GM12891 (cell line): ENCODE data around the gene RPL36AL.
A peak's percentile ranks its signal among the peaks of the same experiment; 100 is the strongest.
"Not testable (repeated sequence)": the region's sequence is repeated elsewhere in the genome, so short reads cannot be mapped to it uniquely, and the experiment has no call there.

Source experiments
- DNase-seq: peaks from one replicate; pipeline ENCODE4 v3.0.0; 2011; ENCODE audit warnings: low spot score; ENCODE audit not compliant: insufficient read length
- FAIRE-seq: peaks from 2 replicates; lab custom pipeline; 2011; peaks lifted over from hg19 to GRCh38; lab: Jason Lieb, UNC
- PAX5 ChIP-seq: IDR thresholded peaks from 2 replicates; pipeline ENCODE4 v1.6.1; 2011; ENCODE audit warnings: low read length, moderate library complexity, mild to moderate bottlenecking; ENCODE audit not compliant: insufficient read depth, severe bottlenecking
- POLR2A ChIP-seq: IDR thresholded peaks from 2 replicates; pipeline ENCODE4 v1.6.1; 2011; ENCODE audit warnings: low read depth, low read length, control low read depth
- POLR2AphosphoS5 ChIP-seq: IDR thresholded peaks from 2 replicates; pipeline ENCODE4 v1.6.1; 2011; ENCODE audit warnings: low read depth, low read length, control low read depth
- POU2F2 ChIP-seq: IDR thresholded peaks from 2 replicates; pipeline ENCODE4 v1.6.1; 2011; ENCODE audit warnings: low read depth, mild to moderate bottlenecking, control low read depth, low read length, moderate library complexity
- SPI1 ChIP-seq: IDR thresholded peaks from 2 replicates; pipeline ENCODE4 v1.6.1; 2011; ENCODE audit warnings: low read depth, low read length, control low read depth
- TAF1 ChIP-seq: IDR thresholded peaks from 2 replicates; pipeline ENCODE4 v1.6.1; 2011; ENCODE audit warnings: low read depth, low read length, control low read depth

Gene RPL36AL

GRCh38 chr14:49636866-49637265 lies 16.4 kb upstream of the RPL36AL start:
- TF ChIP-seq SPI1, result no peak
- TF ChIP-seq PAX5, result no peak
- no peak for TF ChIP-seq POU2F2
- no peak for TF ChIP-seq POLR2AphosphoS5
- no peak for TF ChIP-seq TAF1
- TF ChIP-seq POLR2A, result no peak
- DNase-seq (no peak), FAIRE-seq (no peak)

GRCh38 chr14:49634547-49635334 lies 14.3 kb upstream of the RPL36AL start, which contains the start of gene DNAAF2:
TSS of gene DNAAF2 (minus strand) at chr14:49635244. CDS start at chr14:49635149, 95 bp downstream.
- DNase-seq (peak; percentile 32), FAIRE-seq (peak; percentile 35)
- TF ChIP-seq POU2F2 (no peak; the same call in 1 of the 2 replicates), SPI1 (0 out of 2 replicates have a peak, but pooled peaks have one; percentile 1), PAX5 (no peak), POLR2AphosphoS5 (0 out of 2 replicates have a peak, but pooled peaks have one; percentile 24)

GRCh38 chr14:49633640-49634546 lies 13.5 kb upstream of the RPL36AL start:
- DNase-seq (peak; percentile 82), FAIRE-seq (peak; percentile 95)
- peak; percentile 39 for TF ChIP-seq POLR2AphosphoS5
- peak; percentile 7; the same call in 1 of the 2 replicates for TF ChIP-seq TAF1
- no peak; the same call in none of the 2 replicates for TF ChIP-seq POU2F2
- TF ChIP-seq POLR2A, result 0 out of 2 replicates have a peak, but pooled peaks have one; percentile 63
- no peak for TF ChIP-seq PAX5
- peak; percentile 21; the same call in 1 of the 2 replicates for TF ChIP-seq SPI1

DNA sequence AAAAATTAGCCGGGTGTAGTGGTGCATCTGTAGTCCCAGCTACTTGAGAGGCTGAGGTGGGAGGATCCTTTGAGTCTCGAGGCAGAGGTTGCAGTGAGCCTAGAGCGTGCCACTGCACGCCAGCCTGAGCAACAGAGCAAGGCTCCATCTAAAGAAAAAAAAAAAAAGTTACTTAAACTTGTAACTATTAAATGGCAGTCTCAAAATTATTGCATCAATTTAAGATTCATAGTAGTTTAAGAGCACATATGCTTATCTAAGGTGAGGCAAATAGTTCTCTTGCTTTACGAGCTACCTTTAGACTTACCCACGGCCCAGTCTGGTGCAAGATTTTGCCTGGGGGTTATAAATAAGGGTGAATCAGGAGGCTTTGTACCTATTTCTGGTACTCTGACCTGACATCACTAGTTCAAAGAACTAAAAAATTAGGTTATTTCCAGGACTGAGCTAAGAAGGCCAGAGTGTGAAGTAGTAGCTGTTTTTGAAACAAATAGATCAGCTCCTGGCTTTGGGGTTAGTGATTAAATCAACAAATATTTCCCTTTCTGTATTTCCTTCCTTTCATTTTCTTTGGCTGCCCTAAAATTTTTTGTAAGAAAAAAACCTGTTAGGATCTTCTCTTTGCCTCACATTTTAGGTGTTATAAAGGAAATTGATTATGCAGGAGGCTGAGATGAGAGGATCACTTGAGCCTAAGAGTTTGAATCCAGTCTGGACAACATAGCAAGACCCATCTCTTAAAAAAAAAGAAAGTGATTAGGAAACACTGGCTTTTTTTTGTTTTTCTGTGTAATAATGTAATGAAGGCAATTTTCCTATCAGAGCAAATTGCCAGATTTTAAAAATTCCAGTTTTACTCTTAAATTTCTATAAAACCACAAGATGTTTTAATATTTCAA lies 3.8 kb upstream of the RPL36AL start:
- TF ChIP-seq SPI1 (no peak), POLR2AphosphoS5 (0 out of 2 replicates have a peak, but pooled peaks have one; percentile 23), POLR2A (peak; percentile 61)
- no peak for DNase-seq

DNA sequence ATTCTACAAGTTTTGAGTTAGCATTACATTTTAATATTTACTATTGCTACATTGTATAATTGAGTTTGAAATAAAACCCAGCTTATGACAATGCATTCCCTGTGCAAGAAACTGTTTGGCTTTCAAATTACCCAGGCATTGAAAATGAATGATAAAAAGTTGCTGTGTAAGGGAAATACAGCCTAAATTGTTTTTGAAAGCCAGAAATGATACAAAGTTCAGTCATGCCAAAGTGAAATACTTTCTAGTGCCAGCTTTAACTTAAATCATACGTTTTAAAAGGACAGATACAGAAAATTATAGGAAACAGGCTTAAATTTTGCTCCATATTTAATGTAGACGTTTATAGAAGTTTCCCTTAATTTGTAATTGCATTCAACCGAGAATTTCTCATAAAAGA lies 3.0 kb upstream of the RPL36AL start:
- FAIRE-seq (no peak), DNase-seq (no peak)
- TF ChIP-seq POLR2AphosphoS5, result no peak
- TF ChIP-seq PAX5, result no peak
- no peak for TF ChIP-seq POLR2A
- TF ChIP-seq SPI1, result no peak
- no peak for TF ChIP-seq TAF1
- no peak for TF ChIP-seq POU2F2

More for the DNA sequence above, 3.8 kb upstream of the RPL36AL start:
- FAIRE-seq, result no peak

DNA sequence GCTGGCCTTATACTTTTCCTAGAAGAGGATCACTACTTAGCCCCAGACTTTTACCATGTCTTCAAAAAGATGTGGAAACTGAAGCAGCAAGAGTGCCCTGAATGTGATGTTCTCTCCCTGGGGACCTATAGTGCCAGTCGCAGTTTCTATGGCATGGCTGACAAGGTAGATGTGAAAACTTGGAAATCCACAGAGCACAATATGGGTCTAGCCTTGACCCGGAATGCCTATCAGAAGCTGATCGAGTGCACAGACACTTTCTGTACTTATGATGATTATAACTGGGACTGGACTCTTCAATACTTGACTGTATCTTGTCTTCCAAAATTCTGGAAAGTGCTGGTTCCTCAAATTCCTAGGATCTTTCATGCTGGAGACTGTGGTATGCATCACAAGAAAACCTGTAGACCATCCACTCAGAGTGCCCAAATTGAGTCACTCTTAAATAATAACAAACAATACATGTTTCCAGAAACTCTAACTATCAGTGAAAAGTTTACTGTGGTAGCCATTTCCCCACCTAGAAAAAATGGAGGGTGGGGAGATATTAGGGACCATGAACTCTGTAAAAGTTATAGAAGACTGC lies 1.7 kb upstream of the RPL36AL start:
- TF ChIP-seq TAF1, result no peak
- TF ChIP-seq PAX5, result no peak
- no peak for TF ChIP-seq POLR2AphosphoS5
- no peak for TF ChIP-seq SPI1
- TF ChIP-seq POLR2A, result no peak
- TF ChIP-seq POU2F2, result no peak
- FAIRE-seq (no peak), DNase-seq (no peak)

DNA sequence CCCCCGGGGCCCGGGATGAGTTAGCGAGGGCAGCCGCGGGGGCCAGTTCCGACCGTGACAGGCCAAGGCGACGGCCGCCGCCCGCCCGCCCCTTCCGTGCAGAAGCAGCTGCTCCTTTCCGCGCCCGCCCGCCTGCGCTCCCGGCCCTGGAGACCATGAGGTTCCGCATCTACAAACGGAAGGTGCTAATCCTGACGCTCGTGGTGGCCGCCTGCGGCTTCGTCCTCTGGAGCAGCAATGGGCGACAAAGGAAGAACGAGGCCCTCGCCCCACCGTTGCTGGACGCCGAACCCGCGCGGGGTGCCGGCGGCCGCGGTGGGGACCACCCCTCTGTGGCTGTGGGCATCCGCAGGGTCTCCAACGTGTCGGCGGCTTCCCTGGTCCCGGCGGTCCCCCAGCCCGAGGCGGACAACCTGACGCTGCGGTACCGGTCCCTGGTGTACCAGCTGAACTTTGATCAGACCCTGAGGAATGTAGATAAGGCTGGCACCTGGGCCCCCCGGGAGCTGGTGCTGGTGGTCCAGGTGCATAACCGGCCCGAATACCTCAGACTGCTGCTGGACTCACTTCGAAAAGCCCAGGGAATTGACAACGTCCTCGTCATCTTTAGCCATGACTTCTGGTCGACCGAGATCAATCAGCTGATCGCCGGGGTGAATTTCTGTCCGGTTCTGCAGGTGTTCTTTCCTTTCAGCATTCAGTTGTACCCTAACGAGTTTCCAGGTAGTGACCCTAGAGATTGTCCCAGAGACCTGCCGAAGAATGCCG lies 872 bp upstream of the RPL36AL start:
- TF ChIP-seq POLR2AphosphoS5, result no peak
- no peak for TF ChIP-seq TAF1
- no peak for TF ChIP-seq POU2F2
- no peak for TF ChIP-seq SPI1
- TF ChIP-seq POLR2A, result no peak
- DNase-seq (peak; percentile 33), FAIRE-seq (no peak)

GRCh38 chr14:49619730-49620129 lies 696 bp downstream of the RPL36AL start:
- DNase-seq, result no peak
- no peak for TF ChIP-seq PAX5
- TF ChIP-seq SPI1, result no peak
- no peak for TF ChIP-seq POU2F2
- TF ChIP-seq POLR2A, result no peak
- FAIRE-seq, result no peak

GRCh38 chr14:49619273-49619672 lies 1.2 kb downstream of the RPL36AL start:
- not testable (repeated sequence) for FAIRE-seq, DNase-seq
